NOMO-1 treated with DMSO at 0.1 percent for 48 hours (cell line): ENCODE measurements around the gene OR10G3.

Experiments
- DNase-seq: peaks from one replicate; lab custom pipeline; 2025; ENCODE audit not compliant: unreplicated experiment; lab: John Stamatoyannopoulos, UW

Gene OR10G3

GRCh38 chr14:21536418-21537089 is 43.3 kb downstream of the OR10G3 start:
- no peak for DNase-seq

GRCh38 chr14:21535545-21536417 is 44.1 kb downstream of the OR10G3 start:
- no peak for DNase-seq

GRCh38 chr14:21534576-21534975 is 45.3 kb downstream of the OR10G3 start:
- DNase-seq, result peak; percentile 31

GRCh38 chr14:21533294-21533693 is 46.6 kb downstream of the OR10G3 start:
- DNase-seq, result no peak

- no peak for DNase-seq
Observed at GRCh38 chr14:21529515-21529914, 50.4 kb downstream of the OR10G3 start.

GRCh38 chr14:21528381-21529348 is 51.2 kb downstream of the OR10G3 start:
- DNase-seq, result peak; percentile 23

GRCh38 chr14:21527318-21527679 is 52.6 kb downstream of the OR10G3 start:
- DNase-seq, result no peak

GRCh38 chr14:21526672-21527317 is 53.1 kb downstream of the OR10G3 start:
- DNase-seq, result no peak

- no peak for DNase-seq
Observed at GRCh38 chr14:21525962-21526671, 53.8 kb downstream of the OR10G3 start, which contains the start of gene SALL2. SALL2 (minus strand) TSS chr14:21526346; CDS start chr14:21526127, 219 bp downstream.

- no peak for DNase-seq
Observed at GRCh38 chr14:21525571-21525961, 54.3 kb downstream of the OR10G3 start.

GRCh38 chr14:21524575-21525490 is 55.0 kb downstream of the OR10G3 start:
- no peak for DNase-seq

GRCh38 chr14:21523203-21523602 is 56.7 kb downstream of the OR10G3 start:
- DNase-seq, result no peak

- no peak for DNase-seq
Observed at GRCh38 chr14:21521501-21521900, 58.4 kb downstream of the OR10G3 start.

- DNase-seq, result no peak
Observed at GRCh38 chr14:21520767-21521166, 59.1 kb downstream of the OR10G3 start.

GRCh38 chr14:21518725-21519124 is 61.2 kb downstream of the OR10G3 start:
- DNase-seq, result no peak
